Panc1 (cell line): ENCODE measurements around the gene KCNH3.

Source experiments
- POLR2AphosphoS5 ChIP-seq: IDR thresholded peaks from 2 replicates; pipeline ENCODE4 v1.6.1; 2012; ENCODE audit warnings: mild to moderate bottlenecking, low read depth, low read length, moderate library complexity
- SIN3A ChIP-seq: IDR thresholded peaks from 2 replicates; pipeline ENCODE4 v1.6.1; 2012; ENCODE audit warnings: low read depth, mild to moderate bottlenecking, low read length, moderate library complexity, borderline replicate concordance; ENCODE audit not compliant: insufficient read depth
- TCF7L2 ChIP-seq: IDR thresholded peaks from 2 replicates; pipeline ENCODE4 v1.6.1; 2011; ENCODE audit warnings: mild to moderate bottlenecking, low read depth, low read length, inconsistent platforms
- TF ChIP-seq, protein P1 (sequence below): fragments of 450-650 bp; IDR thresholded peaks from 2 replicates; pipeline ENCODE4 v1.5.1; 2017; ENCODE audit warnings: mild to moderate bottlenecking
- TF ChIP-seq, protein P2 (sequence below), 2 experiments: IDR thresholded peaks; 2 replicates each; pipeline ENCODE4 v1.6.1; 2011 to 2012; ENCODE audit warnings: low read depth in 2 of 2, control low read depth in 1 of 2, low read length in 1 of 2, mild to moderate bottlenecking in 1 of 2, moderate library complexity in 1 of 2; ENCODE audit not compliant: insufficient read depth in 1 of 2

DNA sequence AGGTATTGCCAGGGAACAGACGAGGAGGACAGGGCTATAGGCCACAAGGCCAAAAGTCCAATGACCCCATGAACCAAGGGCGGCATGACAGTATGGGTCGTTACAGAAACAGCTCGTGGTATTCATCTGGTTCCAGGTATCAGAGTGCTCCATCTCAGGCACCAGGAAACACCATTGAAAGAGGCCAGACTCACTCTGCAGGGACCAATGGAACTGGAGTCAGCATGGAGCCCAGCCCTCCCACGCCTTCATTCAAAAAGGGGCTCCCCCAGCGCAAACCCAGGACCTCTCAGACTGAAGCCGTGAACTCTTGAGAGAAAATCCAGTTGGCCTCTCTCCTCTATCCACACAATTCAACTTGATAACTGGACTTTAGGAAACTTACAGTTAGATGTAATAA lies 12.9 kb upstream of the KCNH3 start:
- TF ChIP-seq, protein P1, sequence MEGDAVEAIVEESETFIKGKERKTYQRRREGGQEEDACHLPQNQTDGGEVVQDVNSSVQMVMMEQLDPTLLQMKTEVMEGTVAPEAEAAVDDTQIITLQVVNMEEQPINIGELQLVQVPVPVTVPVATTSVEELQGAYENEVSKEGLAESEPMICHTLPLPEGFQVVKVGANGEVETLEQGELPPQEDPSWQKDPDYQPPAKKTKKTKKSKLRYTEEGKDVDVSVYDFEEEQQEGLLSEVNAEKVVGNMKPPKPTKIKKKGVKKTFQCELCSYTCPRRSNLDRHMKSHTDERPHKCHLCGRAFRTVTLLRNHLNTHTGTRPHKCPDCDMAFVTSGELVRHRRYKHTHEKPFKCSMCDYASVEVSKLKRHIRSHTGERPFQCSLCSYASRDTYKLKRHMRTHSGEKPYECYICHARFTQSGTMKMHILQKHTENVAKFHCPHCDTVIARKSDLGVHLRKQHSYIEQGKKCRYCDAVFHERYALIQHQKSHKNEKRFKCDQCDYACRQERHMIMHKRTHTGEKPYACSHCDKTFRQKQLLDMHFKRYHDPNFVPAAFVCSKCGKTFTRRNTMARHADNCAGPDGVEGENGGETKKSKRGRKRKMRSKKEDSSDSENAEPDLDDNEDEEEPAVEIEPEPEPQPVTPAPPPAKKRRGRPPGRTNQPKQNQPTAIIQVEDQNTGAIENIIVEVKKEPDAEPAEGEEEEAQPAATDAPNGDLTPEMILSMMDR = no peak
- TF ChIP-seq POLR2AphosphoS5 (no peak), TCF7L2 (no peak), SIN3A (no peak)
- TF ChIP-seq, protein P2, sequence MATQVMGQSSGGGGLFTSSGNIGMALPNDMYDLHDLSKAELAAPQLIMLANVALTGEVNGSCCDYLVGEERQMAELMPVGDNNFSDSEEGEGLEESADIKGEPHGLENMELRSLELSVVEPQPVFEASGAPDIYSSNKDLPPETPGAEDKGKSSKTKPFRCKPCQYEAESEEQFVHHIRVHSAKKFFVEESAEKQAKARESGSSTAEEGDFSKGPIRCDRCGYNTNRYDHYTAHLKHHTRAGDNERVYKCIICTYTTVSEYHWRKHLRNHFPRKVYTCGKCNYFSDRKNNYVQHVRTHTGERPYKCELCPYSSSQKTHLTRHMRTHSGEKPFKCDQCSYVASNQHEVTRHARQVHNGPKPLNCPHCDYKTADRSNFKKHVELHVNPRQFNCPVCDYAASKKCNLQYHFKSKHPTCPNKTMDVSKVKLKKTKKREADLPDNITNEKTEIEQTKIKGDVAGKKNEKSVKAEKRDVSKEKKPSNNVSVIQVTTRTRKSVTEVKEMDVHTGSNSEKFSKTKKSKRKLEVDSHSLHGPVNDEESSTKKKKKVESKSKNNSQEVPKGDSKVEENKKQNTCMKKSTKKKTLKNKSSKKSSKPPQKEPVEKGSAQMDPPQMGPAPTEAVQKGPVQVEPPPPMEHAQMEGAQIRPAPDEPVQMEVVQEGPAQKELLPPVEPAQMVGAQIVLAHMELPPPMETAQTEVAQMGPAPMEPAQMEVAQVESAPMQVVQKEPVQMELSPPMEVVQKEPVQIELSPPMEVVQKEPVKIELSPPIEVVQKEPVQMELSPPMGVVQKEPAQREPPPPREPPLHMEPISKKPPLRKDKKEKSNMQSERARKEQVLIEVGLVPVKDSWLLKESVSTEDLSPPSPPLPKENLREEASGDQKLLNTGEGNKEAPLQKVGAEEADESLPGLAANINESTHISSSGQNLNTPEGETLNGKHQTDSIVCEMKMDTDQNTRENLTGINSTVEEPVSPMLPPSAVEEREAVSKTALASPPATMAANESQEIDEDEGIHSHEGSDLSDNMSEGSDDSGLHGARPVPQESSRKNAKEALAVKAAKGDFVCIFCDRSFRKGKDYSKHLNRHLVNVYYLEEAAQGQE (IDR thresholded peaks at IDR 0.05; ENCODE audit: insufficient read depth in 1 of 2, low read depth in 2 of 2, low read length in 1 of 2) = no peak
